Measurements from ENCODE around the gene GATD1. TPM values are rescaled to one million over a fixed set of nuclear protein-coding genes. Genes with fewer than 3 reads are reported as not detected.

Gene GATD1
- polyA plus RNA-seq, 1 experiment: 37.9 TPM

DNA sequence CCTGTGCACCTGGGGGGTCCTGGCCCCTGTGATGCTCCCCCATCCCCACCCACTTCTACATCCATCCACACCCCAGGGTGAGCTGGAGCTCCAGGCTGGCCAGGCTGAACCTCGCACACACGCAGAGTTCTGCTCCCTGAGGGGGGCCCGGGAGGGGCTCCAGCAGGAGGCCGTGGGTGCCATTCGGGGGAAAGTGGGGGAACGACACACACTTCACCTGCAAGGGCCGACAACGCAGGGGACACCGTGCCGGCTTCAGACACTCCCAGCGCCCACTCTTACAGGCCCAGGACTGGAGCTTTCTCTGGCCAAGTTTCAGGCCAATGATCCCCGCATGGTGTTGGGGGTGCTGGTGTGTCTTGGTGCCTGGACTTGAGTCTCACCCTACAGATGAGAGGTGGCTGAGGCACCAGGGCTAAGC, 50.0 kb downstream of the GATD1 start:
- CTCF ChIA-PET: interaction anchor here (0.9 to 6.9 kb wide), 25 partner anchors 8 to 172 kb away, joined by 3 to 43 read pairs (median 8); partner anchors contain the start of genes DEAF1, EPS8L2, TALDO1 and TMEM80
- H3K36me3 ChIP-seq (ENCODE audit: control insufficient read depth, insufficient read depth, low read length): peaks cover 2% of the 10 kb centered on the region; the same call in 1 of the 2 replicates
- H3K27me3 ChIP-seq (ENCODE audit: control insufficient read depth, insufficient read depth, low read length): no peaks in the 10 kb centered on the region
- no peak for DNase-seq (ENCODE audit: low read depth)
- POLR2A ChIA-PET: interaction anchor here (0.5 kb wide), 1 partner anchor 82 kb away, joined by 4 read pairs; the partner anchor contains the start of gene RPLP2
- H3K4me3 ChIP-seq (ENCODE audit: low read depth, low read length): no peak overlapping the region
- TF ChIP-seq, protein P1, sequence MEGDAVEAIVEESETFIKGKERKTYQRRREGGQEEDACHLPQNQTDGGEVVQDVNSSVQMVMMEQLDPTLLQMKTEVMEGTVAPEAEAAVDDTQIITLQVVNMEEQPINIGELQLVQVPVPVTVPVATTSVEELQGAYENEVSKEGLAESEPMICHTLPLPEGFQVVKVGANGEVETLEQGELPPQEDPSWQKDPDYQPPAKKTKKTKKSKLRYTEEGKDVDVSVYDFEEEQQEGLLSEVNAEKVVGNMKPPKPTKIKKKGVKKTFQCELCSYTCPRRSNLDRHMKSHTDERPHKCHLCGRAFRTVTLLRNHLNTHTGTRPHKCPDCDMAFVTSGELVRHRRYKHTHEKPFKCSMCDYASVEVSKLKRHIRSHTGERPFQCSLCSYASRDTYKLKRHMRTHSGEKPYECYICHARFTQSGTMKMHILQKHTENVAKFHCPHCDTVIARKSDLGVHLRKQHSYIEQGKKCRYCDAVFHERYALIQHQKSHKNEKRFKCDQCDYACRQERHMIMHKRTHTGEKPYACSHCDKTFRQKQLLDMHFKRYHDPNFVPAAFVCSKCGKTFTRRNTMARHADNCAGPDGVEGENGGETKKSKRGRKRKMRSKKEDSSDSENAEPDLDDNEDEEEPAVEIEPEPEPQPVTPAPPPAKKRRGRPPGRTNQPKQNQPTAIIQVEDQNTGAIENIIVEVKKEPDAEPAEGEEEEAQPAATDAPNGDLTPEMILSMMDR (IDR thresholded peaks at IDR 0.05; ENCODE audit: insufficient read depth, low read depth, low read length): no peak

DNA sequence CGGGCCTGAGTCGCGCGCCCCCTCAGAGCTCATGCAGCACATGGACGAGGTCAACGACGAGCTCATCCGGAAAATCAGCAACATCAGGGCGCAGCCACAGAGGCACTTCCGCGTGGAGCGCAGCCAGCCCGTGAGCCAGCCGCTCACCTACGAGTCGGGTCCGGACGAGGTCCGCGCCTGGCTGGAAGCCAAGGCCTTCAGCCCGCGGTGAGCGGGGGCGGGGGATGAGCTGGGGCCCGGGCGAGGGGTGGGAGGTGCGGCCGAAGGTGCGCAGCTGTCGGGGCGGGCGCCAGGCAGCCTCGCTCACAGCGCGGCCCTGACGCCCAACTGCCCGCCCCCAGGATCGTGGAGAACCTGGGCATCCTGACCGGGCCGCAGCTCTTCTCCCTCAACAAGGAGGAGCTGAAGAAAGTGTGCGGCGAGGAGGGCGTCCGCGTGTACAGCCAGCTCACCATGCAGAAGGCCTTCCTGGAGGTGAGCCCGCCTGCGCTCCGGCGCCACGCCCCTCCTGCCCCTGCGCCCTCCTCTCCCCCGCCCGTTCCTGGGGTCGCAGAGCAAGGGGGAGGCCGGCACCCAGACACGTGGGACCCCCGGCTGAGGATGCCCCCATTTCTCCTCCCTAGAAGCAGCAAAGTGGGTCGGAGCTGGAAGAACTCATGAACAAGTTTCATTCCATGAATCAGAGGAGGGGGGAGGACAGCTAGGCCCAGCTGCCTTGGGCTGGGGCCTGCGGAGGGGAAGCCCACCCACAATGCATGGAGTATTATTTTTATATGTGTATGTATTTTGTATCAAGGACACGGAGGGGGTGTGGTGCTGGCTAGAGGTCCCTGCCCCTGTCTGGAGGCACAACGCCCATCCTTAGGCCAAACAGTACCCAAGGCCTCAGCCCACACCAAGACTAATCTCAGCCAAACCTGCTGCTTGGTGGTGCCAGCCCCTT, 50.7 kb downstream of the GATD1 start:
- H3K4me3 ChIP-seq (ENCODE audit: low read depth, low read length): no peak overlapping the region
- CTCF ChIA-PET: interaction anchor here (0.6 to 6.9 kb wide), 23 partner anchors 7 to 172 kb away, joined by 3 to 43 read pairs (median 9); partner anchors contain the start of genes DEAF1, EPS8L2, TALDO1 and TMEM80
- no peaks in the 10 kb centered on the region for H3K27me3 ChIP-seq (ENCODE audit: control insufficient read depth, insufficient read depth, low read length)
- H3K36me3 ChIP-seq (ENCODE audit: control insufficient read depth, insufficient read depth, low read length): peaks cover 2% of the 10 kb centered on the region; the same call in 1 of the 2 replicates
- POLR2A ChIA-PET: interaction anchor here (0.5 to 0.6 kb wide), 2 partner anchors 83 to 257 kb away, joined by 3 to 4 read pairs; partner anchors contain the start of gene RPLP2
- DNase-seq (ENCODE audit: low read depth): no peak
- TF ChIP-seq, protein P1 (IDR thresholded peaks at IDR 0.05; ENCODE audit: insufficient read depth, low read depth, low read length): no peak

DNA sequence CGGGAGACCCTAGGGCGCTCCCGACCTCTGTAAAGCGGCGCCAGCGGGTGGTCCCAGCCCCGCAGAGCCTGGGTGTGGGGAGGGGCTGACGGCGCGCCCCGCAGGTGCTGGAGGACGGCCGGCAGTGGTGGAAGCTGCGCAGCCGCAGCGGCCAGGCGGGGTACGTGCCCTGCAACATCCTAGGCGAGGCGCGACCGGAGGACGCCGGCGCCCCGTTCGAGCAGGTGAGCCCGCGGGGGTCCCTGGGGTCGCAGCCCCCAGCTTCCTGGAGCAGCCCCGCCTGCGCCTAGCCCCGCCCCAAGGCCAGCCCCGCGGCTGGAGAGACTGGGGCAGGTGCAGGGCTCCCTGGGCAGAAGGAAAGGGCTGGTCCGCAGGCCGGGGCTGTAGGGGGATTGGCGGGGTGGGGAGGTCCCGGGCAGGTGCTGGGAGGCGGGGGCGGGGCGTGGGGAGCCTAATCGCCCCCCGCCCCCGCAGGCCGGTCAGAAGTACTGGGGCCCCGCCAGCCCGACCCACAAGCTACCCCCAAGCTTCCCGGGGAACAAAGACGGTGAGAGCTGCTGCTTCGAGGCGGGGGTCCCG, 51.6 kb downstream of the GATD1 start:
- peaks cover 2% of the 10 kb centered on the region; the same call in 1 of the 2 replicates for H3K36me3 ChIP-seq (ENCODE audit: control insufficient read depth, insufficient read depth, low read length)
- ChIA-PET CTCF (interaction anchor here (0.6 to 6.9 kb wide), 10 partner anchors 15 to 172 kb away, joined by 3 to 43 read pairs (median 18); partner anchors contain the start of genes DEAF1, EPS8L2, TALDO1 and TMEM80), POLR2A (interaction anchor here (0.6 kb wide), 1 partner anchor 256 kb away, joined by 3 read pairs; no protein-coding TSS in a partner anchor)
- no peaks in the 10 kb centered on the region for H3K27me3 ChIP-seq (ENCODE audit: control insufficient read depth, insufficient read depth, low read length)
- TF ChIP-seq, protein P1 (IDR thresholded peaks at IDR 0.05; ENCODE audit: insufficient read depth, low read depth, low read length): no peak
- DNase-seq (ENCODE audit: low read depth): no peak
- no peak overlapping the region for H3K4me3 ChIP-seq (ENCODE audit: low read depth, low read length)

DNA sequence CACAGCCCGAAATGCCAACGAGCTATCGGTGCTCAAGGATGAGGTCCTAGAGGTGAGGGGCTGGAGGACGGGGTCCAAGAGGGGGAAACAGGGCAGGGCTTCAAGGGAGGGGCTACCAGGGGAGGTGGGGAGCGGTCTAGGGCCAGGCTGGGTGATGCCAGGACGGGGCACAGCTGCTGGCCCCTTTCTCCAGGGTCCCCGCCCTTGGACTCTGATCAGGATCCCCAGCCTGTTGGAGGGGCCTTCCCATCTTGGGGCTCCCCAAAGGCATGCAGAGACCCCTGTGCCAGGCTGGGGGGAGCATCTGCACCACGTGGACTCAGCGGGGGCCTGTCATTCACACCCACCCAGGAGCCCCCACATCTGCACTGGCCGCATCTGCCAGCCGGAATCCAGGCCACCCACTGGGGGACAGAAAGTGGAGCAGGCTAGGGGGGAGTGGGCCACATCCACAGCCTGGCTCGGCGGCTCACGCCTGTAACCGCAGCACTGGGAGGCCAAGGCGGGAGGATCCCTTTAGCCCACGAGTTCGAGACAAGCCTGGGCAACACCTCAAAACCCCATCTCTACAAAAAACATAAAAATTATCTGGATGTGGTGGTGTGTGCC, 52.4 kb downstream of the GATD1 start:
- no peak overlapping the region for H3K4me3 ChIP-seq (ENCODE audit: low read depth, low read length)
- TF ChIP-seq, protein P1 (IDR thresholded peaks at IDR 0.05; ENCODE audit: insufficient read depth, low read depth, low read length): no peak
- H3K27me3 ChIP-seq (ENCODE audit: control insufficient read depth, insufficient read depth, low read length): no peaks in the 10 kb centered on the region
- CTCF ChIA-PET: interaction anchor here (1.4 to 6.9 kb wide), 4 partner anchors 28 to 171 kb away, joined by 3 to 43 read pairs (median 16); partner anchors contain the start of gene TMEM80
- POLR2A ChIA-PET: no interaction called here
- no peak for DNase-seq (ENCODE audit: low read depth)
- H3K36me3 ChIP-seq (ENCODE audit: control insufficient read depth, insufficient read depth, low read length): peaks cover 4% of the 10 kb centered on the region

Data from BJ (cell line).